AG04449 (cell line): ENCODE data around the gene TNFRSF1B.

Experiments used
- CTCF ChIA-PET: fragments of 350-600 bp; formaldehyde crosslinking; extraction: SDS; loops from one replicate; lab custom pipeline; 2021; ENCODE audit warnings: antibody characterized with exemption; lab: Yijun Ruan, JAX
- POLR2A ChIA-PET: fragments of 400-600, 350-600 bp; formaldehyde crosslinking; extraction: SDS; loops from one replicate; lab custom pipeline; 2020; ENCODE audit warnings: antibody characterized with exemption, inconsistent platforms; lab: Yijun Ruan, JAX
- DNase-seq: peaks from one replicate; pipeline ENCODE4 v3.0.0-alpha.2; 2010; ENCODE audit warnings: low read depth, low spot score
- H3K4me3 ChIP-seq: 2 replicates; pipeline ENCODE4 v1.5.1; 2011; ENCODE audit warnings: low read depth, mild to moderate bottlenecking, control low read depth, low read length
- CTCF ChIP-seq: IDR thresholded peaks from one replicate; pipeline ENCODE4 v1.5.1; 2011; ENCODE audit warnings: mild to moderate bottlenecking, moderate library complexity, low read length, control low read depth, inconsistent platforms; ENCODE audit not compliant: insufficient read depth; ENCODE audit errors: missing control alignments

Gene TNFRSF1B

GRCh38 chr1:12179676-12180075 lies 12.9 kb downstream of the TNFRSF1B start:
- H3K4me3 ChIP-seq, result no peak overlapping the region
- no peak for DNase-seq
- ChIA-PET CTCF (interaction anchor here (1.6 kb wide), 1 partner anchor 55 kb away, joined by 7 read pairs; no protein-coding TSS in a partner anchor), POLR2A (no interaction called here)
- TF ChIP-seq CTCF, result no peak

GRCh38 chr1:12180315-12180714 lies 13.5 kb downstream of the TNFRSF1B start:
- H3K4me3 ChIP-seq, result no peak overlapping the region
- TF ChIP-seq CTCF, result no peak
- ChIA-PET POLR2A (no interaction called here), CTCF (interaction anchor here (1.6 kb wide), 1 partner anchor 55 kb away, joined by 7 read pairs; no protein-coding TSS in a partner anchor)
- no peak for DNase-seq

DNA sequence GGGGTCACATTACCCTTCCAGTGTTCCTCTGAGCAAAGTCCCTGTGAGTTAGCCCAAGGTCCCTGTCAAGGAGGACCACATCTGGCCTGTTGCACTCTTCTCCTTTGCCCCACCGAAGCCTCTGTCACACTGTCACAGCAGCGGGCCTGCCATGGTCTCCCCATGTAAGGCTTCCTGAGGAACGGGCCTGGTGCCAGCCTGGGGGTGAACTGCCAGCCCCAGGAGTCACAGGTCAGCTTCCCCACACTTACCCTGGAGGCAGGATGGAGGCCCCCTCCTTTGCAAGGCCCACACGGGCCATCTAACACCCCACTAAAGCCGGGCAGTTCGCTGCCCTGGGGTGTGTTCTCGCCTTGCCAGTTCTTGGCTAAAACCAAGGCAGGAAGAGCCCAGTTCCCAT lies 14.1 kb downstream of the TNFRSF1B start:
- ChIA-PET POLR2A (no interaction called here), CTCF (interaction anchor here (1.6 kb wide), 1 partner anchor 56 kb away, joined by 7 read pairs; no protein-coding TSS in a partner anchor)
- TF ChIP-seq CTCF, result no peak
- no peak overlapping the region for H3K4me3 ChIP-seq
- no peak for DNase-seq

GRCh38 chr1:12181568-12181967 lies 14.8 kb downstream of the TNFRSF1B start:
- POLR2A ChIA-PET, result no interaction called here
- no peak overlapping the region for H3K4me3 ChIP-seq
- no peak for DNase-seq
- no peak for TF ChIP-seq CTCF
- CTCF ChIA-PET, result interaction anchor here (3.3 kb wide), 1 partner anchor 59 kb away, joined by 30 read pairs; no protein-coding TSS in a partner anchor

- no peak for DNase-seq
- TF ChIP-seq CTCF, result no peak
- H3K4me3 ChIP-seq, result no peak overlapping the region
- ChIA-PET CTCF (interaction anchor here (0.9 to 3.3 kb wide), 2 partner anchors 59 to 103 kb away, joined by 7 to 30 read pairs; no protein-coding TSS in a partner anchor), POLR2A (no interaction called here)
Observed at GRCh38 chr1:12182410-12182984, 15.7 kb downstream of the TNFRSF1B start.

- no peak for TF ChIP-seq CTCF
- DNase-seq, result no peak
- H3K4me3 ChIP-seq, result no peak overlapping the region
- ChIA-PET POLR2A (no interaction called here), CTCF (interaction anchor here (0.9 to 3.3 kb wide), 3 partner anchors 9 to 104 kb away, joined by 3 to 30 read pairs (median 7); no protein-coding TSS in a partner anchor)
Observed at GRCh38 chr1:12183095-12183794, 16.5 kb downstream of the TNFRSF1B start.
